ENCODE results near the gene NCBP2L. TPM values are rescaled to one million over a fixed set of nuclear protein-coding genes. Genes with fewer than 3 reads are reported as not detected.

NCBP2L gene
- total RNA-seq, 4 donors from 2014 or later = not detected

GRCh38 chrX:107818900-107819521 lies 41.5 kb downstream of the NCBP2L start:
- Histone ChIP-seq H3K27ac (no peak overlapping the region), H3K36me3 (no peaks in the 10 kb centered on the region)
- TF ChIP-seq POLR2A (IDR thresholded peaks at IDR 0.05) = no peak
- TF ChIP-seq CTCF (IDR thresholded peaks at IDR 0.05) = no peak

GRCh38 chrX:107823042-107823441 lies 45.5 kb downstream of the NCBP2L start:
- no peak for DNase-seq
- Histone ChIP-seq H3K4me1 (no peaks in the 10 kb centered on the region), H3K36me3 (no peaks in the 10 kb centered on the region), H3K9me3 (peaks cover 0 to 13% (median 0%) of the 10 kb centered on the region in 4 donors), H3K27ac (no peak overlapping the region), H3K27me3 (no peaks in the 10 kb centered on the region), H3K4me3 (no peak overlapping the region)
- TF ChIP-seq CTCF (IDR thresholded peaks at IDR 0.05) (no peak), POLR2A (IDR thresholded peaks at IDR 0.05) (no peak)

More at GRCh38 chrX:107818900-107819521, 41.5 kb downstream of the NCBP2L start:
- H3K27me3 ChIP-seq = no peaks in the 10 kb centered on the region
- H3K9me3 ChIP-seq = peaks cover 0 to 13% (median 0%) of the 10 kb centered on the region in 4 donors
- no peak overlapping the region for H3K4me3 ChIP-seq
- DNase-seq = no peak
- H3K4me1 ChIP-seq = no peaks in the 10 kb centered on the region

GRCh38 chrX:107823456-107823855 lies 45.9 kb downstream of the NCBP2L start:
- no peak overlapping the region for H3K4me3 ChIP-seq
- DNase-seq = no peak

GRCh38 chrX:107825698-107826237 lies 48.2 kb downstream of the NCBP2L start, which contains the start of gene MID2:
MID2 (plus strand) TSS chrX:107825866; CDS start chrX:107826427, 561 bp downstream.
- DNase-seq = peak; percentile 54 to 83 (median 75)
- TF ChIP-seq POLR2A (IDR thresholded peaks at IDR 0.05) (no peak), CTCF (IDR thresholded peaks at IDR 0.05) (no peak)

More at GRCh38 chrX:107823456-107823855, 45.9 kb downstream of the NCBP2L start:
- no peak overlapping the region for H3K27ac ChIP-seq
- no peaks in the 10 kb centered on the region for H3K27me3 ChIP-seq
- H3K36me3 ChIP-seq = no peaks in the 10 kb centered on the region
- H3K9me3 ChIP-seq = peaks cover 0 to 12% (median 0%) of the 10 kb centered on the region in 4 donors
- TF ChIP-seq POLR2A (IDR thresholded peaks at IDR 0.05) = no peak
- TF ChIP-seq CTCF (IDR thresholded peaks at IDR 0.05) = no peak
- no peaks in the 10 kb centered on the region for H3K4me1 ChIP-seq

GRCh38 chrX:107826238-107827029 lies 48.9 kb downstream of the NCBP2L start:
- Histone ChIP-seq H3K36me3 (no peaks in the 10 kb centered on the region), H3K27me3 (no peaks in the 10 kb centered on the region), H3K27ac (peak overlapping the region; percentile 71 to 84 (median 79)), H3K9me3 (no peaks in the 10 kb centered on the region), H3K4me1 (no peaks in the 10 kb centered on the region), H3K4me3 (peak overlapping the region; percentile 47 to 64 (median 55))
- TF ChIP-seq CTCF (IDR thresholded peaks at IDR 0.05) = no peak
- TF ChIP-seq POLR2A (IDR thresholded peaks at IDR 0.05) = no peak
- peak; percentile 22 to 56 (median 52) for DNase-seq

More at GRCh38 chrX:107825698-107826237, 48.2 kb downstream of the NCBP2L start, which contains the start of gene MID2:
- Histone ChIP-seq H3K4me3 (peak within 1 kb of the TSS; percentile 47 to 64 (median 55)), H3K36me3 (no peaks in the 10 kb centered on the region), H3K27me3 (no peaks in the 10 kb centered on the region), H3K4me1 (no peaks in the 10 kb centered on the region), H3K9me3 (no peaks in the 10 kb centered on the region), H3K27ac (peak within 1 kb of the TSS; percentile 71 to 84 (median 79))

Data from Peyer's patch (tissue), 4 donors.